ENCODE results near the gene SHOC2.

DNA sequence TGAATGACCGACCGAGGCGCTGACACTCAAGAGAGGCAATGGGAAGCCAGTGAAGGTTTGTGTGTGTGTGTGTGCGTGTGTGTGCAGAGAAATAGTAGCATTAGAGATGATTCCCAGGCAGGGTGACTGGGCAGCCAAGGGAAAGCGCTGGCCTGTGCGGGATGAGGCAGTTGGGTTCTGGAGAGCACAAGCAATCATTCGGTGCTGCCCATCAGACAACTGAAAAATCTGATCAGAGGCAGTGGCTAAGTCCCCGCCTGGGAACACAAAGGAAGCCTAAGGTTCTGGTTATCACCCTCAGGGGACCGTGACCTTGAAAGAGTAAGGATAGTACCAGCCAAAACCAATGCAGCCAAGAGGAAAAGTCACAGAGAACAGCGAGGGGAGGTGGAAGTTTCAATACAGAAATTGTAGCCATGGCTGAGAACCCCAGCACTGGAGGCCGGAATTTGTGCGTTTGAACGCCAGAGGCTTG lies 48.5 kb upstream of the SHOC2 start:
- TF ChIP-seq, protein P1, sequence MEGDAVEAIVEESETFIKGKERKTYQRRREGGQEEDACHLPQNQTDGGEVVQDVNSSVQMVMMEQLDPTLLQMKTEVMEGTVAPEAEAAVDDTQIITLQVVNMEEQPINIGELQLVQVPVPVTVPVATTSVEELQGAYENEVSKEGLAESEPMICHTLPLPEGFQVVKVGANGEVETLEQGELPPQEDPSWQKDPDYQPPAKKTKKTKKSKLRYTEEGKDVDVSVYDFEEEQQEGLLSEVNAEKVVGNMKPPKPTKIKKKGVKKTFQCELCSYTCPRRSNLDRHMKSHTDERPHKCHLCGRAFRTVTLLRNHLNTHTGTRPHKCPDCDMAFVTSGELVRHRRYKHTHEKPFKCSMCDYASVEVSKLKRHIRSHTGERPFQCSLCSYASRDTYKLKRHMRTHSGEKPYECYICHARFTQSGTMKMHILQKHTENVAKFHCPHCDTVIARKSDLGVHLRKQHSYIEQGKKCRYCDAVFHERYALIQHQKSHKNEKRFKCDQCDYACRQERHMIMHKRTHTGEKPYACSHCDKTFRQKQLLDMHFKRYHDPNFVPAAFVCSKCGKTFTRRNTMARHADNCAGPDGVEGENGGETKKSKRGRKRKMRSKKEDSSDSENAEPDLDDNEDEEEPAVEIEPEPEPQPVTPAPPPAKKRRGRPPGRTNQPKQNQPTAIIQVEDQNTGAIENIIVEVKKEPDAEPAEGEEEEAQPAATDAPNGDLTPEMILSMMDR (IDR thresholded peaks at IDR 0.05; ENCODE audit: low read depth, low read length): no peak
- TF ChIP-seq EZH2phosphoT487 (IDR thresholded peaks at IDR 0.05; ENCODE audit: low read depth): no peak
